ENCODE measurements around the gene ZNHIT2. TPM values are rescaled to one million over a fixed set of nuclear protein-coding genes. Genes with fewer than 3 reads are reported as not detected.

ZNHIT2 gene
- total RNA-seq, 1 donor = 11.2 TPM

- no peak for TF ChIP-seq CTCF (IDR thresholded peaks at IDR 0.05; ENCODE audit: insufficient read depth, low read depth, low read length)
- DNase-seq (ENCODE audit: low read depth) = no peak
- H3K4me3 ChIP-seq (ENCODE audit: low read depth, low read length) = peak overlapping the region; percentile 83
Observed at GRCh38 chr11:65083134-65083833, 34.2 kb downstream of the ZNHIT2 start.

GRCh38 chr11:65078786-65079342 lies 38.6 kb downstream of the ZNHIT2 start:
- TF ChIP-seq CTCF (IDR thresholded peaks at IDR 0.05; ENCODE audit: insufficient read depth, low read depth, low read length) = no peak
- DNase-seq (ENCODE audit: low read depth) = no peak
- H3K4me3 ChIP-seq (ENCODE audit: low read depth, low read length) = no peak overlapping the region

GRCh38 chr11:65078151-65078550 lies 39.4 kb downstream of the ZNHIT2 start:
- DNase-seq (ENCODE audit: low read depth) = peak; percentile 35
- no peak overlapping the region for H3K4me3 ChIP-seq (ENCODE audit: low read depth, low read length)
- peak; percentile 73 for TF ChIP-seq CTCF (IDR thresholded peaks at IDR 0.05; ENCODE audit: insufficient read depth, low read depth, low read length)

- DNase-seq (ENCODE audit: low read depth) = no peak
- TF ChIP-seq CTCF (IDR thresholded peaks at IDR 0.05; ENCODE audit: insufficient read depth, low read depth, low read length) = no peak
- H3K4me3 ChIP-seq (ENCODE audit: low read depth, low read length) = no peak overlapping the region
Observed at GRCh38 chr11:65077451-65077850, 40.0 kb downstream of the ZNHIT2 start.

- no peak for TF ChIP-seq CTCF (IDR thresholded peaks at IDR 0.05; ENCODE audit: insufficient read depth, low read depth, low read length)
- no peak overlapping the region for H3K4me3 ChIP-seq (ENCODE audit: low read depth, low read length)
- no peak for DNase-seq (ENCODE audit: low read depth)
Observed at GRCh38 chr11:65072631-65072966, 44.9 kb downstream of the ZNHIT2 start.

- no peak overlapping the region for H3K4me3 ChIP-seq (ENCODE audit: low read depth, low read length)
- TF ChIP-seq CTCF (IDR thresholded peaks at IDR 0.05; ENCODE audit: insufficient read depth, low read depth, low read length) = no peak
- no peak for DNase-seq (ENCODE audit: low read depth)
Observed at GRCh38 chr11:65071907-65072630, 45.4 kb downstream of the ZNHIT2 start.
